Mesangial cell (primary cell): Measurements from ENCODE around the gene HCN4. TPM values are rescaled to one million over a fixed set of nuclear protein-coding genes. Genes with fewer than 3 reads are reported as not detected.

Experiments
- total RNA-seq: library from RNA; depleted of rRNA; stranded (reverse); fragments of >200 nt; gene quantifications from 2 replicates; pipeline ENCODE4 v1.2.3, GENCODE V29; 2015

HCN4 gene
- total RNA-seq, result under 0.01 TPM in 2 replicates

GRCh38 chr15:73368301-73369136 is at the start of gene HCN4:
TSS of gene HCN4 (minus strand) at chr15:73368958. CDS start at chr15:73368270, 688 bp downstream.

Other genes starting within 250 kb of the HCN4 start
- gene REC114, start 74.2 kb upstream of the HCN4 start, total RNA-seq, result not detected in 2 replicates